HEK293T (cell line): ENCODE data around the gene TCF23.

ENCODE experiments used
- CTCF ChIA-PET: fragments of 350-600 bp; formaldehyde crosslinking; extraction: SDS; loops from one replicate; lab custom pipeline; 2021; ENCODE audit warnings: antibody characterized with exemption, inconsistent platforms; lab: Yijun Ruan, JAX
- POLR2A ChIA-PET: fragments of 350-600 bp; formaldehyde crosslinking; extraction: SDS; loops from one replicate; lab custom pipeline; 2020; ENCODE audit warnings: antibody characterized with exemption, inconsistent platforms; lab: Yijun Ruan, JAX
- DNase-seq: peaks from one replicate; pipeline ENCODE4 v3.0.0; 2012; ENCODE audit warnings: mixed read lengths; ENCODE audit errors: extremely low spot score
- ARNT ChIP-seq: fragments of 450-650 bp; IDR thresholded peaks from 2 replicates; pipeline ENCODE4 v1.6.1; 2017; ENCODE audit warnings: mild to moderate bottlenecking
- BHLHE40 ChIP-seq: fragments of 450-650 bp; IDR thresholded peaks from 2 replicates; pipeline ENCODE4 v1.6.1; 2016; ENCODE audit warnings: mild to moderate bottlenecking, moderate library complexity, borderline replicate concordance
- CTBP1 ChIP-seq: fragments of 450-650 bp; IDR thresholded peaks from 2 replicates; pipeline ENCODE4 v1.6.1; 2016; ENCODE audit warnings: borderline replicate concordance
- ELF4 ChIP-seq: fragments of 450-650 bp; IDR thresholded peaks from 2 replicates; pipeline ENCODE4 v1.6.1; 2017; ENCODE audit warnings: antibody characterized with exemption
- FOXA1 ChIP-seq: fragments of 450-650 bp; IDR thresholded peaks from 2 replicates; pipeline ENCODE4 v1.6.1; 2016; ENCODE audit warnings: mild to moderate bottlenecking
- FOXK2 ChIP-seq: fragments of 450-650 bp; IDR thresholded peaks from 2 replicates; pipeline ENCODE4 v1.6.1; 2016; ENCODE audit warnings: mild to moderate bottlenecking
- FOXM1 ChIP-seq: fragments of 450-650 bp; IDR thresholded peaks from 2 replicates; pipeline ENCODE4 v1.6.1; 2017; ENCODE audit warnings: mild to moderate bottlenecking, borderline replicate concordance
- HDGF ChIP-seq: fragments of 450-650 bp; IDR thresholded peaks from 2 replicates; pipeline ENCODE4 v1.6.1; 2017; ENCODE audit warnings: antibody characterized with exemption, borderline replicate concordance
- L3MBTL2 ChIP-seq: fragments of 450-650 bp; conservative IDR thresholded peaks from 2 replicates; pipeline ENCODE4 v1.6.1; 2016; ENCODE audit warnings: mild to moderate bottlenecking
- LEF1 ChIP-seq: fragments of 450-650 bp; IDR thresholded peaks from 2 replicates; pipeline ENCODE4 v1.6.1; 2017; ENCODE audit warnings: mild to moderate bottlenecking, borderline replicate concordance
- NFRKB ChIP-seq: fragments of 450-650 bp; IDR thresholded peaks from 2 replicates; pipeline ENCODE4 v1.6.1; 2016; ENCODE audit warnings: mild to moderate bottlenecking, moderate library complexity
- PKNOX1 ChIP-seq: fragments of 450-650 bp; IDR thresholded peaks from 2 replicates; pipeline ENCODE4 v1.6.1; 2016
- SP1 ChIP-seq: fragments of 450-650 bp; IDR thresholded peaks from 2 replicates; pipeline ENCODE4 v1.6.1; 2017
- SUZ12 ChIP-seq: fragments of 450-650 bp; IDR thresholded peaks from 2 replicates; pipeline ENCODE4 v1.6.1; 2016; ENCODE audit warnings: mild to moderate bottlenecking
- TARDBP ChIP-seq: fragments of 450-650 bp; IDR thresholded peaks from 2 replicates; pipeline ENCODE4 v1.6.1; 2016
- ZNF384 ChIP-seq: fragments of 450-650 bp; IDR thresholded peaks from 2 replicates; pipeline ENCODE4 v1.6.1; 2016

Gene TCF23

GRCh38 chr2:27148801-27149439, at the start of gene TCF23:
Gene TCF23 (plus strand): TSS chr2:27149004. CDS start chr2:27149134, 130 bp downstream.
- ChIA-PET CTCF (no interaction called here), POLR2A (interaction anchor here (1.4 kb wide), 1 partner anchor 15 kb away, joined by 3 read pairs; no protein-coding TSS in a partner anchor)
- no peak for DNase-seq
- no peak for TF ChIP-seq ELF4
- no peak for TF ChIP-seq FOXK2
- no peak for TF ChIP-seq ZNF384
- TF ChIP-seq BHLHE40, result no peak
- no peak for TF ChIP-seq FOXA1
- no peak for TF ChIP-seq NFRKB

DNA sequence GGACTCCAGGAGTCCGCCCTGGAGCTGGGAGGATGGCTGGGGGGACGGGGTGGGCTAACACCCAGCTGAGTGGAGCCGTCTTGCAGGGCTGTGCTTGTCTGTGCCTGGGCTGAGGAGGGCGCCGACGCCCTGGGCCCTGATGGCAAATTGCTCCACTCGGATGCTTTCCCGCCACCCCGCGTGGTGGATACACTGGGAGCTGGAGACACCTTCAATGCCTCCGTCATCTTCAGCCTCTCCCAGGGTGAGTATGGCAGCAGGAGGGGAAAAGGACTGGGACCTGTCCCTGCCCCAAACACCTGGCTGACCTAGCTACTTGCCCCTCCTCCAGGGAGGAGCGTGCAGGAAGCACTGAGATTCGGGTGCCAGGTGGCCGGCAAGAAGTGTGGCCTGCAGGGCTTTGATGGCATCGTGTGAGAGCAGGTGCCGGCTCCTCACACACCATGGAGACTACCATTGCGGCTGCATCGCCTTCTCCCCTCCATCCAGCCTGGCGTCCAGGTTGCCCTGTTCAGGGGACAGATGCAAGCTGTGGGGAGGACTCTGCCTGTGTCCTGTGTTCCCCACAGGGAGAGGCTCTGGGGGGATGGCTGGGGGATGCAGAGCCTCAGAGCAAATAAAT, 49.4 kb upstream of the TCF23 start:
- DNase-seq, result no peak
- CTCF ChIA-PET, result interaction anchor here (0.7 to 1.6 kb wide), 5 partner anchors 12 to 203 kb away, joined by 3 to 5 read pairs (median 5); partner anchors contain the start of genes KHK and TRIM54
- POLR2A ChIA-PET, result no interaction called here
- TF ChIP-seq TARDBP, result no peak
- no peak for TF ChIP-seq CTBP1
- no peak for TF ChIP-seq ARNT
- no peak for TF ChIP-seq ZNF384
- no peak for TF ChIP-seq FOXK2
- no peak for TF ChIP-seq FOXA1
- no peak for TF ChIP-seq NFRKB
- no peak for TF ChIP-seq LEF1
- TF ChIP-seq L3MBTL2, result no peak
- no peak for TF ChIP-seq ELF4
- no peak for TF ChIP-seq FOXM1
- no peak for TF ChIP-seq SP1
- TF ChIP-seq HDGF, result no peak
- no peak for TF ChIP-seq BHLHE40
- TF ChIP-seq PKNOX1, result no peak
- no peak for TF ChIP-seq SUZ12

GRCh38 chr2:27100036-27100435, 48.8 kb upstream of the TCF23 start:
- DNase-seq, result no peak
- ChIA-PET POLR2A (interaction anchor here (1.0 kb wide), 1 partner anchor 19 kb away, joined by 3 read pairs; no protein-coding TSS in a partner anchor), CTCF (interaction anchor here (0.8 to 1.6 kb wide), 4 partner anchors 91 to 203 kb away, joined by 3 to 5 read pairs (median 5); partner anchors contain the start of gene TRIM54)
- TF ChIP-seq FOXA1, result no peak
- no peak for TF ChIP-seq FOXM1
- no peak for TF ChIP-seq FOXK2
- no peak for TF ChIP-seq HDGF
- no peak for TF ChIP-seq CTBP1
- TF ChIP-seq PKNOX1, result no peak
- no peak for TF ChIP-seq TARDBP
- no peak for TF ChIP-seq SP1
- no peak for TF ChIP-seq BHLHE40
- no peak for TF ChIP-seq ARNT
- no peak for TF ChIP-seq NFRKB
- TF ChIP-seq L3MBTL2, result no peak
- no peak for TF ChIP-seq LEF1
- no peak for TF ChIP-seq ELF4
- no peak for TF ChIP-seq SUZ12
- TF ChIP-seq ZNF384, result no peak

GRCh38 chr2:27102329-27102728, 46.5 kb upstream of the TCF23 start:
- TF ChIP-seq FOXK2 (no peak), L3MBTL2 (no peak), NFRKB (no peak), LEF1 (no peak), FOXA1 (no peak), FOXM1 (no peak), CTBP1 (no peak), SUZ12 (no peak), BHLHE40 (no peak), ARNT (no peak), SP1 (no peak), PKNOX1 (no peak), ELF4 (no peak), ZNF384 (no peak), HDGF (no peak), TARDBP (no peak)
- CTCF ChIA-PET, result interaction anchor here (0.5 to 1.4 kb wide), 3 partner anchors 89 to 201 kb away, joined by 3 to 5 read pairs (median 5); no protein-coding TSS in a partner anchor

DNA sequence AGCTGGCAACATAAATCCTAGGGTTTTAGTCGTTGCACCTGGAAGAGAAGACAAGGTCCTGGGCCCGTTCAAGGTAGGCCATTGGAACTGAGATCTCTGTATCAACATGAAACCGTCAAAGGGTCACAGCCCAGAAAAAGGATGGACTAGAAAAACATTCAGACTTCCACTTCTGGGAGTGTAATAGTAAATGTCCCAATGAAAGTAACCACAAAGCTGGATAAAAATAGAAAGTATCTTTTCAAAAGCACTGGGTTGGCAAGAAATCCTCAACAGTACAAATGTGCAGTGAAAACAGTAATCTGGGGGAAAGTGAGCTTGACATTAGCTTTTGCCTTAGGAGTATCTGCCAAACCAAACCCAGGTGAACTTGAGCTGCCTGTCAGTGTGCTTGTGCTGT, 42.8 kb upstream of the TCF23 start:
- no peak for DNase-seq
- ChIA-PET POLR2A (no interaction called here), CTCF (interaction anchor here (0.6 kb wide), 1 partner anchor 12 kb away, joined by 3 read pairs; no protein-coding TSS in a partner anchor)
- TF ChIP-seq HDGF (no peak), FOXA1 (no peak)

More at GRCh38 chr2:27102329-27102728, 46.5 kb upstream of the TCF23 start:
- POLR2A ChIA-PET, result no interaction called here
- no peak for DNase-seq

DNA sequence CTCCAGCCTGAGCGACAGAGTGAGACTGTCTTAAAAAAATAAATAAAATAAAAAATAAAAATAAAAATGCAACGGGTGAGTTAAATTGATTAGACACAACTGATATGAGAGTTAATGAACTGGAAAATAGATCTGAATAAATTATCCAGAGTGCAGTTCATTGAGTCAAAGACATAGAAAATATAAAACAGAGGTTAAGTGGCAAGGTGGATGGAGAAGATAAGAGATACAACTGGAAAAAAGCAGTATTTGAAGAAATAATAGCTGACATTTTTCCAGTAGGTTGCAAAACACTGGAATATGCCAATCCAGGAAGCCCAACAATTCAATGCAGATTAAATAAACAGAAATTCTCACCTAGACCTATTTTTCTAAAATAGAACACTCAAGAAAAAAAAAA, 40.6 kb upstream of the TCF23 start:
- no peak for DNase-seq
- ChIA-PET CTCF (interaction anchor here (0.7 kb wide), 1 partner anchor 54 kb away, joined by 4 read pairs; no protein-coding TSS in a partner anchor), POLR2A (interaction anchor here (1.3 kb wide), 1 partner anchor 26 kb away, joined by 3 read pairs; no protein-coding TSS in a partner anchor)
- TF ChIP-seq BHLHE40, result no peak
- no peak for TF ChIP-seq FOXM1
- no peak for TF ChIP-seq FOXA1
- no peak for TF ChIP-seq ELF4
- no peak for TF ChIP-seq ARNT
- no peak for TF ChIP-seq L3MBTL2
- TF ChIP-seq NFRKB, result no peak
- TF ChIP-seq CTBP1, result no peak
- TF ChIP-seq PKNOX1, result no peak
- no peak for TF ChIP-seq FOXK2
- no peak for TF ChIP-seq SP1
- TF ChIP-seq TARDBP, result no peak
- no peak for TF ChIP-seq HDGF
- no peak for TF ChIP-seq LEF1
- no peak for TF ChIP-seq ZNF384
- TF ChIP-seq SUZ12, result no peak
